GM12891 (cell line): Measurements from ENCODE around the gene VAMP5.

Source experiments
- PAX5 ChIP-seq: IDR thresholded peaks from 2 replicates; pipeline ENCODE4 v1.6.1; 2011; ENCODE audit warnings: low read length, moderate library complexity, mild to moderate bottlenecking; ENCODE audit not compliant: insufficient read depth, severe bottlenecking
- POLR2A ChIP-seq: IDR thresholded peaks from 2 replicates; pipeline ENCODE4 v1.6.1; 2011; ENCODE audit warnings: low read depth, low read length, control low read depth
- POLR2AphosphoS5 ChIP-seq: IDR thresholded peaks from 2 replicates; pipeline ENCODE4 v1.6.1; 2011; ENCODE audit warnings: low read depth, low read length, control low read depth
- POU2F2 ChIP-seq: IDR thresholded peaks from 2 replicates; pipeline ENCODE4 v1.6.1; 2011; ENCODE audit warnings: low read depth, mild to moderate bottlenecking, control low read depth, low read length, moderate library complexity
- TAF1 ChIP-seq: IDR thresholded peaks from 2 replicates; pipeline ENCODE4 v1.6.1; 2011; ENCODE audit warnings: low read depth, low read length, control low read depth

GRCh38 chr2:85588236-85588635 lies 4.0 kb downstream of the VAMP5 start:
- no peak for TF ChIP-seq POLR2A
- no peak for TF ChIP-seq POLR2AphosphoS5
- TF ChIP-seq PAX5, result no peak
- no peak for TF ChIP-seq POU2F2
- TF ChIP-seq TAF1, result no peak
